Inflammatory macrophage treated with lipopolysaccharide for 4 hours (primary cell): Measurements from ENCODE around the gene CAPN13.
A peak's percentile ranks its signal among the peaks of the same experiment; 100 is the strongest.

Experiments
- DNase-seq: peaks from one replicate; pipeline ENCODE4 v3.0.0-alpha.2; 2020

Gene CAPN13, protein sequence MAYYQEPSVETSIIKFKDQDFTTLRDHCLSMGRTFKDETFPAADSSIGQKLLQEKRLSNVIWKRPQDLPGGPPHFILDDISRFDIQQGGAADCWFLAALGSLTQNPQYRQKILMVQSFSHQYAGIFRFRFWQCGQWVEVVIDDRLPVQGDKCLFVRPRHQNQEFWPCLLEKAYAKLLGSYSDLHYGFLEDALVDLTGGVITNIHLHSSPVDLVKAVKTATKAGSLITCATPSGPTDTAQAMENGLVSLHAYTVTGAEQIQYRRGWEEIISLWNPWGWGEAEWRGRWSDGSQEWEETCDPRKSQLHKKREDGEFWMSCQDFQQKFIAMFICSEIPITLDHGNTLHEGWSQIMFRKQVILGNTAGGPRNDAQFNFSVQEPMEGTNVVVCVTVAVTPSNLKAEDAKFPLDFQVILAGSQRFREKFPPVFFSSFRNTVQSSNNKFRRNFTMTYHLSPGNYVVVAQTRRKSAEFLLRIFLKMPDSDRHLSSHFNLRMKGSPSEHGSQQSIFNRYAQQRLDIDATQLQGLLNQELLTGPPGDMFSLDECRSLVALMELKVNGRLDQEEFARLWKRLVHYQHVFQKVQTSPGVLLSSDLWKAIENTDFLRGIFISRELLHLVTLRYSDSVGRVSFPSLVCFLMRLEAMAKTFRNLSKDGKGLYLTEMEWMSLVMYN

DNA sequence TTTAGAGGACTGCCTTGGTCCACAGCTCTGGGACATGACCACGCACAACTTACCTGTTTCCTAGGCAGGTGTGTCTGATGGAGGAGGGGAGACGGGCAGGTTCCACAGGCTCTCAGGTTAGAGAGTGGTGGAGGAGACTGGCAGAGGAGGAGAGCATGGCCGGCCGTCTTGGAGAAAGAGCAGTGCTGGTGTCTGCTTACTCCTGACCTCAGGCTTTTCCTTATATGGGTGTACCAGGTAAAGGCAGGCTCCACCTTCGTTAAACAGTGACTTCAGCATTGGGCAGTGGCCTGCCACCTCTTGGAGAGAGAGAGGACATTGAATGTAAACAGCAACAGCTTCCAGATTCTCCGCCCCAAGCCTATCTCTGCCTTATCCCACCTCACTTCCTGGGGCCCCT, at the start of gene CAPN13:
Gene CAPN13, minus strand, starts transcription at position 198 of the 400 bp plus-strand sequence. CDS start 20,121 bp downstream, outside the sequence.
- no peak for DNase-seq

DNA sequence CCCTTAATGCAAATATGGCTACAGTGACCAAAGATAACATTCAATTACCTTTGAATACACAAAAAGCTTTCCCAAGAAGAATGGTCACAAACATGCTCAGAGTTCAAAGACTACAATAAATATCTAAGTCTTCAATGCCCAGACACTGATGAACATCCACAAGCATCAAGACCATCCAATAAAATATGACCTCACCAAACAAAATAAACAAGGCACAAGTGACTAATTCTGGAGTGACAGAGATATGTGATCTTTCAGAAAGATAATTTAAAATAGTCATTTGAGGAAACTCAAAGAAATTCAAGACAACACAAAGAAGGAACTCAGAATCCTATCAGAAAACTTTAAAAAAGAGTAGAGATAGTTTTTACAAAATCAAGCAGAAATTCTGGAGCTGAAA, 40.6 kb upstream of the CAPN13 start:
- DNase-seq, result no peak

DNA sequence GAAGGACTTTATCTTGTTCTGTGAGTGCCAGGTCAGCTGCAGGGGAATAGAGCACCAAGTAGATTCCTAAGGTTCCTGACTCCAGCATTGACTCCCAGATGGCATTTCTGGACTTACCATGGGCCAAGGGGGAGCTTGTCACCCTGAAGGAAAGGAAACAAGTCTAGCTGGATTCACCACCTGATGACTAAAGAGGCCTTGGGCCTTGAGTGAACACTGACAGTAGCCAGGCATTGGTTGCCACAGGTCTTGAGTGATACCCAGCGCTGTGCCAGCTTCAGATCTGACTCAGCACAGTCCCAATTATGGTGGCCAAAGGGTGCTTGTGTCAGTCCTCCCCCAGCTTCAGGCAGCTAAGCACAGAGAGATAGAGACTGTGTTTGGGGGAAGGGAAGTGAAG, 40.1 kb upstream of the CAPN13 start:
- DNase-seq, result no peak

DNA sequence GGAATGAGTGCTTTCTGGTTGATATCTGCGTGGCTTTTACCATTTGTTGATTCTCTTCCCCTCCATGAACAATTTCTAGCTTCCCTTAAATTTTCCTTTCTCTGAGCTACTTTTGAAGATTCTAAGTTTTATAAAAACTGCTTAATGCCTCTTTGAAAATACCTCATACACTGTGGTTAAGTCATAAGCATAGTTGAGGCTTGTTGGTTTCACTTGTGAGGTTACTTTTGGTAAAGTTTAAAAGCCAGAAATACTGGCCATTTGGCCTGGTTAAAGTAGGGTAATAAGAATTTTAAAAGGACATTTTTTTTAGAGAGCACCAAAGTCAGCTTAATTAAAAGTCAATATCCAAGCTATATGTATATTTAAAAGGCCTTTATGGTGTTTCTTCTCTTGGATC, 21.3 kb upstream of the CAPN13 start:
- no peak for DNase-seq

DNA sequence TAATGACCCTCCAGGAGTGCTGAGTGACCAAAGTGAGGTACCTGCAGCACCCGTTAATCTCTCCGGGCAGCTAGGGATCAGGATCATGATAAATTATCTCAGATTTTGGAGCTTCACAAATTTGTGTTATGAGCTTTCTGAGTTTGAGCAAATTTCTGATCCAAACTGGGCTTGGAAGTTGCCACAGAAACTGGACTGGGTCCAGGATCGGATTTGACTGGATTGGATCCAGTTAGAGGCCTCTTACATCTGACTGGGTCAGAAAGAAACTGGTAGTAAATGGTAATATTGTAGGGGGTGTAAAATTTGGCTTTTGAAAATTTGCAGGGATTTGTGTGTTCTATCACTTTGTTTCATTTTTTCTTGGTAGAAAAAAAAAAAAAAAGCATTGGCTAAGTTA, 19.7 kb upstream of the CAPN13 start:
- DNase-seq, result no peak

DNA sequence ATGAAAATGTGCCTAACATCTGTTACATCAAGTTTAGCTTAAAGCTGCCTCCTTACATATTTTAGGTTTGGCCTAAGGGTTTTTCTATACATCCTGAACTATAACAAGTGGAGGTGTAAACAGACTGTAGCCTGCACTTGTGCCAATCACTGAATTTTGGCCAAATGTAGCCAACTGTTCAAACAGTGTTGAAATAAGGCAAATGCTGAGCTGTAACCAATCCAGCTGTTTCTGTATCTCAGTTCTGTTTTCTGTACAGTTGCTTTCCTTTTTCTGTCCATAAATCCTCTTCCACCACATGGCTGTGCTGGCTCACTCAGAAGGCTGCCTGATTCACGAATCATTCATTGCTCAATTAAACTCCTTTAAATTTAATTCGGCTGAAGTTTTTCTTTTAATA, 19.2 kb upstream of the CAPN13 start:
- DNase-seq, result no peak

DNA sequence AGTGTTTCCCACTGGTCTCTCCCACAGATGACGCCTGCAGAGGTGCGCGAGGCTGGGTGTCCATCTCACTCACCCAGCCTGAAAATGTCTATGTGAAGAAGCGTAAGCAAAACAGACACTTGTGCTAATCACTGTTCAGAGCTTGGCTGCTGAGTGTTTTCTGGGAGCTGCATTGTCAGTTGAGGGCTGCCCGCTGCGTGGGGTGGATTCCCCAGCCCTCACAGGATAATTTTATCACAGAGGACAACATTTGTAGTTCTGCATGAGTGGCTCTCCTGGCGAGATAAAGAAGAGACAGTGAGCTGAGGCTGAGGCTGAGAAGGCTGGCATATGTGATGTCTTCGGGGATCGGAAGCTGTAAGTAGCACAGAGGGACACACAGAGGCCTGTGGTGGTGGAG, 16.2 kb upstream of the CAPN13 start:
- DNase-seq, result no peak

DNA sequence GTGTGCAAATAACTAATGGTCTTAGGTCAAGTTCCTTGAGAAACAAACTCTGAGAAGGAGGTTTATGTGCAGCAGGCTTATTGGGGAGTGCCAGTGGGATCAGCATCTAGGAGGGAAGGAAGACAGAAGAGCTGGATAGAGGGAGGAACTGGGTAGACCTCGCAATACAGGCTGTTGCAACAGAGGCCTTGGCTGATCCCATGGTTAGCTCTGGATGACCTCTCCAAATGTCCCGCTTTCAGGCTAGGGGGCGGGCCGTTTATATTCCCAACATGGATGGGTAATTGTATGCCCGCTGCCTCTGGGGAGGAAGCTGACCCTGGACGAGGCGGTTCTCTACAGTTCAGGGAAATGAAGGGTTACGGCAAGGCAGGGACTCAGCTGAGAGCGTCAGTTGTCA, 14.7 kb upstream of the CAPN13 start:
- no peak for DNase-seq

DNA sequence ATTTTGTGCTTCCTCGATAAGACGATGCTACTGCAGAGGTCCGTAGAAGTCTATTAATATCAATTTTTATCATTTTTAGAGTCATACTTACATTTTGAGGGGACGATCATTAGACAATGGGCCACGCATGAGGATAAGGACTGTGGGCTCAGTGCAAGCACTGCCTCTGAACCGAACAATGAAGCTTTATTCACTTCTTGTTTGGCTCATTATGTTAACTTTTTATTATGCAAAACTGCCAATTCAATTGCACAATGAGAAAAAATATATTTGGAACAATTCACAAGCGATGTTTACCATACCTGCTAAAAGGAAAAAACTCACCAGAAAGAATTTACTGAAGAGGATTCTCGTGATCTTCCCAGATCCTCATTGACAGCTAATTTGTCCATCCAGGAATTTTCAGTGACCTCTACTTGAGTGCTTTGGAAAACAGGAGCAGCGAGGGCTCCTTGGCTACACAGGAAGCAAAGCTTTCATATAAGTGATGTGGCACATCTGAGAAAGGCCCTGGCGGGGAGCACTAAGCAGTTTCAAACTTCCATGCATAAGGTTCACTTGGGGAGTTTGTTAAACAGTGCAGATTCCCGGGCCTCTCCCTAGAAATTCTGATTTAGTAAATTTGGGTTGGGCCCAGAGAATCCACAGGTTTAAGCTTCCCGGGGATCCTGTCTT, 13.3 kb upstream of the CAPN13 start:
- no peak for DNase-seq

DNA sequence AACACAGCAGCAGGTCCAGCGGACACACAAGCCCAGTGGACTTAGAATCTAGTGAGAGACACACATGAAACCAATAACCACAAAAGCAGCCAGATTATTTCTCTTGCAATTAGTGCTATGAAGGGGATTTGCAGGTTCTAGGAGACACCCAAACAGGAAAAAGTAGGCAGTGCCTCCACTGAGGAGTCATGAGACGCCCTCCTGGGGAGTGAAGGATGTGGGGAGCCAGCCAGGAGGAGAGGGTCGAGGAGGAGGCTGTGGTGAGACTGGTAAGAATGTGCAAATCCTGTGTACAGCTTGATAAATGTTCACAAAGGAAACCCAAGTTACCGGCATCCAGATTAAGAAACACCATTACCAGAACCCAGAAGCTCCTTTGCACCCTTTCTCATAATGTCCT, 2.7 kb upstream of the CAPN13 start:
- DNase-seq, result no peak

DNA sequence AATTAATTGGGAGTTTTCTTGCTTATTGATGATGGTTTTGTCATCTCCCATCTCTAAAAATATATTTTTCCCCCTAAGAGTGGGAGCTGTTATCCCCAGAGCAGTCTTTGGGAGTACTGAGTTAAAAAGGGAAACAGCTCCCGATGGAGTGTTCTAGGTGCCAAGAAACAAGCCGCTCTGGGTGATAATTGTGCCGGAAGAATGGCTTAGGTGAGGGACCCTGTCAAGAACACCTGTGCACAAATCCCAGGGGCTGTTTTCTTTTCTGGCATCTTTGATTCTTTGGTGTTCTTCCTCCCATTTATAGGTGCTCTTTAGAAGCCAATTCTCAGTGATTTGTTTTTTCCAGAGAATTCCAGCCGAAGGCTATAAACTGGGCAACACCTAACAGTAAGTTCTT, 1.4 kb upstream of the CAPN13 start:
- no peak for DNase-seq

DNA sequence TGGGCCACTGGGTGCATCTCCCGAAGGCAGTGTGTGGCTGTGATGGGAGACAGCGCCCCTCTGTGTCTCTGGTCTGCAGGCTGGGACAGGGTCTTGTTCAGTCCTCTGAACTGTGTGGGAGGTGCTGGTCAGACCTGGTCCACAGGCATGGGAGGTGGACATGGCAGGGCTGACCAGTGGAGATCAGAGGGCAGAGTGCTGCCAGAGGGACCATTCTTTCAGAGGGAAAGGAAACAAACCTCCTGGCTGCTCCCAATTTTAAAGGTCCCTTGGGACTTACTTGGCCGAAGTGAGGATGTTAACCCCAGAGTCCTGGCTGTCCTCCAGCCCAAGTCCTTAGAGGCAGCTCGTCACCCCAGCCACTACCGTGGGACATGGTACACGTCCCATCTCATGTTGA, 4.0 kb downstream of the CAPN13 start:
- no peak for DNase-seq

DNA sequence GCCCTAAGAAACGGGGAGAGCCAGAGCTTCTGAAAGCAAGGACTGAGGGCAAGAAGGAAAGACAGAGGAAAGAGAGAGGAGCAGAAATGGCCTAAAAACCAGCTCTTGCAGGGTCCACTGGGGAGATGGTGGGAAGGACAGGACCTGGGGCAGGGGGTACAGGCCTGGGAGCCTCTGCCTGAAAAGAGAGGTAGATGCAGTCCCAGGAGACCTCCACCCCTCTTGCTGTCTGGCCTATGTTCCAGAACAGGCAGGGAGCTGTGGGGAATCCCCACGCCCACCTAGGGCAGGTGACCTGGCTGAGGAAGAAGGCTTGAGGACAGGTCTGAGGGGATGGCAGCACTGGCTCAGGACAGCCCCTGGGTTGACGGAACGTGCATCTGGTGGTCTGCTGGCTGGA, 4.6 kb downstream of the CAPN13 start:
- DNase-seq, result no peak

DNA sequence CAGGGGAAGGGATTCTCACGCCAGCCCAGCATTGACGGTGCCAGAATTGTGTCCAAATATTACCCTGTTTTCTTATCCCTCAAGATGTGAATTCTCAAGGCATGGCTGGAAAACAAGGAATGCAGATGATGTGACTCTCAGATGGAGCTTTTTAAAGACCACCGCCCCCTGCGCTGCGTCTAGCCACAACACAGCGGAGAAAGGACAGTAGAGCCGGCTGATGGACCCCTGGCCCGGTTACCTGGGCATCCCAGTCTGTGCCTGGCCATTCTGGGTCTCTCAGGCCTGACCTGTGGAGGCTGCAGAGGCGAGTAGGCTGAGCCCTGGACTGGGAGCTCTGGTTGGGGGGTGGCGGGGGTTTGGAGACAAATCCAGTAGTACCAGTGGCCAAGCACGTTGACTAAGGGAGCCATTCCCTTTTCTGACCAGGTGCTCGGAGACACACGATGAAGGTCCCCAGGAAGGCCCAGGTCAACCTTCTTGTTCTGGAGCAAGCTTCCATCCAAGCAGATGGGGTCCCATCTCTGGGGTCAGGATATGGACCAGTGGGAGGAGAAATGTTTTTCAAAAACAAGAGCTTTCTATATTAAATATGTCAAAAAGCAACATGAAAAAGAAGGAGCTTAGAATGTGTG, 5.3 kb downstream of the CAPN13 start:
- DNase-seq, result no peak

DNA sequence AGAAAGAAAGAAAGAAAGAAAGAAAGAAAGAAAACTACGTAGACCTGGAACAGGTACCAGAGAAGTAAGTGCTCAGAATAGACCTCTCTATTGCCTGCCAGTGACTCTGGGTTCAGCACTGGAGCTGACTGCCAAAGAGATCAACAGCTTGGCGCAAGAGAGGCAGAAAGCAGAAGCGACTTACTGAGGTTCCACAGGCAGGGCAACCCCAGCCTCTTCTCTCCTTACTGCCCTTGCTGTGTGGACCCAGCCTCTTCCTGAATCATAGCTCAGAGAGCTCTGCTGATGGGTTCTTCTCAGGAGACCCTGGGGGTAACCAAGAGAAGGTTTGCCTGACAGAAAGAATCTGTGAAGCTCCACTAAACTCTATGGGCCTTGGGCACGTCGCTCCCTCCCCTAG, 7.1 kb downstream of the CAPN13 start:
- DNase-seq, result peak; percentile 21

DNA sequence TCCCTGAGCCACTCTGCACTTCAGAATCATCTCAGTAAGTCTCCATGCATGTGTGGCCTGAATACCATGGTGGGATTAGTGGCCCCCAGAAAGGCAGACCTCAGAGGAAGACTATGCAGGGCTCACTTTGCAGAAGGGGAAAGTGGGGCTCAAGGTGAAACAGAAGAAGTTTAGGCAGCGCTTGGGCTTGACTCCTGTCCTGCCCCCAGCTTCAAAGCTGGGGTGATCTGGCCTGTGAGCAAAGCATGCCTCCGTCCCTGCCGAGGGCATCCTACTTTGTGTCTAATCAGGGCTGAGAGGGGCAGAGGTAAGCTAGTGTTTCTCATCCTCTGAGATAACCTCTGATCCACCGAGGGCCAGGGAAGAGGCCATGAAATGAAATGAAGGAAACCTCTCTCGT, 7.9 kb downstream of the CAPN13 start:
- no peak for DNase-seq

DNA sequence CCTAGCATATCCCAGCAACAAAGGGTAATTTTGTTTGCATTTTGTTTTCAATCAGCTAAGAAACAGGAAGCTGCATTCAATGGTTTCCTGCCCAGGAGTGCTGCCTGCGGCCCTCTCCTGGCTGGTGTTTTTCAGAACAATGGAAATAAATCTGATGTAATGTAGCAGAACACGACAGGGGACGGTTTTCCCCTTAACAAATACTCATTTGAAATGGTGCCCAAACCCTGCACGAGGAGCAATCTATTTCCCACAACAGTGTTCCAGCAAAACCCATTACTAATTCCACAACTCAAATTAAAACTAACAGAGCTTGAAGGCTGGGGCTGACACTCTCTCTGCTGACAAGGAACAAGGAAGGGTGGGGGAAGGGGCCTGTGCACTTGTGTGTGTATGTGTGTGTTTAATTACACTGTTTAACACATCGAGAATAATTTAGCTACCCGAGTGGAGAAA, 8.7 kb downstream of the CAPN13 start:
- peak; percentile 2 for DNase-seq

DNA sequence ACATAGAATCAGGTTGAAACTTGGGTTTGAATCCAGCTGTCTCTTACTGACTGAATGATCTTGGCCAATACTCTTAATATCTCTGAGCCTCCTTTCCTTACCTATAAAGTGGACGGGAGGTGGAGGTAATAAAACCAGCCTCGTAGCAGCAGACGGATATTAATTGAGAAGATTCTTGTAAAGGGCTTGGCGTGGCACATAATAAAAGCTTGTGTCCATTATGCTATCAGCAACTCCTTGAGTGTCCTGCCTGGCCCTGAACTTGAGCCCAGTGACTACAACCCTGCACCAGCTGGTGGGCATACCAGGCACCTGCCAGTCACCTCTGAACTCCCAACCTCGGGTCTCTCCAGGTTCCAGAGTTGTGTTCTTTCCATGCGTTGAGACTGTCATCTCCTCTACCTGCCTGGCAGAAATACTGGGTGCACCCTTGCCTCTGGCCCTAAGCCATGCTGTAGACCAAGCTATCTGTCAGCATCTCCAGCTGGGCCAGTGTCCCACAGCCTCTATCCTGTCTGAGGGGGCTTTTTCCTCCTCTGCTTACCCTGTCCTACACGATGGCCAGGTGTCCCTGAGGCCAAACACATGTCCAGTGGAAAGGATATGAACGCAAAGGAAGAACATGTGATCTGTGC, 9.7 kb downstream of the CAPN13 start:
- DNase-seq, result no peak

DNA sequence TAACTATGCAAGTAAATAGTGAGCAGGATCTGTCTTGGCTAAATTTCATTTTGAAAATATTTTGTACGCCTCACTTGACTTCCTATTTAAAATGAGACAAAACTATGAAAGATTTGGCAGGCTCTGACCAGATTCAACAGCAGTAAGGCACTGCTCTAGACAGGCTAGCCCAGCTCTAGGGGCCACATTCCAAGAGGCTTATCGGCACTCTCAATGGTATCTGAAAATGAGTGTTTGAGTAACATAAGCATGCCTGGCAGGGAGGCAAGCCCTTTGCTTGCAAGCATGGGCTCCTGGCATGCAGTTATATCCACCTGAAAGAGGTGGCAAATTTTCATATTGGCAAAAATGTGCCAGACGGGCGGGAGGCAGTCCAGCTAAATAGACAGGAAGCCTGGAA, 10.5 kb downstream of the CAPN13 start:
- DNase-seq, result no peak

DNA sequence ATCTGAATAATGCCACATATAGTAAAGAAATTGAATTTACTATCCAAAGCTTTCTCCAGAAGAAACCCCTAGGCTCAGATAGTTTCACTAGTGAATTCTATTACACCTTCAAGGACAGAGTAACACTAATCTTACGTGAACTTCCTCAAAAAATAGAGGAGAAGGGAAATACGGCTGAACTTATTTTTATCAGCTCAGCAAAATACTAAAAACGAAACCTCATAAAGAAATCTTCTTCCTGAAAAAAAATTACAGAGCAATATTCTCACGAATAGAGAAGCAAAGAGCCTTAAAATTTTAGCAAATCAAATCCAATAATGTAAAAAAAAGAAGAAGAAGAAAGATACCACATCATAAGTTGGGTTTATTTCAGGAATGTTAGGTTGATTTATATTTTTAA, 14.7 kb downstream of the CAPN13 start:
- DNase-seq, result peak; percentile 83

DNA sequence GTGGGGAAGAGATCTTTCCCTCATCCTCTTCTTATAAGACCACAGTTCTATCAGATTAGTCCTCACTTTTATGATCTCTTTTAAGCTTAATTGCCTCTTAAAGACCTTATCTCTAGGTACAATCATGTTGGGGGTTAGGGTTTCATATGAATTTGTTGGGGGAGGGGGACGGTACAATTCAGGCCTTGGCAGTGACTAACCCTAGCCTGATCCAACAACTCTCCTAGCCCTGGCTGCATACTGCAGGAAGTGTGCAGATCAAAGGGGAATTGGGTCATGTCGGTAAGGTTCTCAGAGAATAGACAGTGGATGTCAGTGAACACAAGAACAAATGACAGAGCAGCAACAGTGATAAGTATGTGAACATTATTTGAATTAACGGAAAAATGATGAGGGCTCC, 16.4 kb downstream of the CAPN13 start:
- DNase-seq, result no peak

DNA sequence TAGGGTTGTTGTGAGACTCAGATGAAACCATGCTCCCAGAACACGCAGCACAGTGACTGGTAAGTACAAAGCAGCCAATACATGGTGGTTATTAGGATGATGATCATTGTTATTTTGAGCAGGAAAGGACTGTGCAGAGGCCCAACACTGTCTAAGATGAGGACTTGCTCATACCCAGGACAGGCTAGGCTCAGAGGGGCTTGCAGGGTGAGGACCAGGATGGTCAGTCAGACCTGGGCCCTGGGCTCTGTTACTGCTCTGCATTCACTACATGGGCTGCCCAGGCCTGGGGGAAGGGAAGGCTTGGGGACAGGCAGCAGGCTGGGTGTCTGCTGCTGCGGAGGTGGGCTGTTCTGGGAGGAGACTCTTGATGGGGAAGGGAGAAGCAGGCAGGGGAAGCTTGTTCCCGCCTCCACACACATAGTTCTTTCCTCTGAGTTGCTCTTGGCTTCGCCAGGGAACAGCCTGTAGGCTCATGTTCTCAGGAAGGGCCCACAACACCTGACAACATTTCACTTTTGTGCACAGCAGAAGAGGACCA, 17.5 kb downstream of the CAPN13 start:
- peak; percentile 7 for DNase-seq
